NCI-H526 (cell line): ENCODE data around the gene ATAD3C.

Experiments used
- DNase-seq, 2 experiments: peaks; one replicate each; lab custom pipeline; 2025; lab: John Stamatoyannopoulos, UW

The ATAD3C gene

GRCh38 chr1:1430992-1431844 lies 18.3 kb upstream of the ATAD3C start:
- no peak for DNase-seq

- no peak for DNase-seq
Observed at GRCh38 chr1:1431845-1432273, 17.6 kb upstream of the ATAD3C start.

GRCh38 chr1:1432274-1432950 lies 17.1 kb upstream of the ATAD3C start:
- DNase-seq, result no peak

GRCh38 chr1:1432951-1433803 lies 16.3 kb upstream of the ATAD3C start:
- peak; percentile 61 to 85 for DNase-seq

- DNase-seq, result no peak
Observed at GRCh38 chr1:1433804-1434130, 15.7 kb upstream of the ATAD3C start.

DNA sequence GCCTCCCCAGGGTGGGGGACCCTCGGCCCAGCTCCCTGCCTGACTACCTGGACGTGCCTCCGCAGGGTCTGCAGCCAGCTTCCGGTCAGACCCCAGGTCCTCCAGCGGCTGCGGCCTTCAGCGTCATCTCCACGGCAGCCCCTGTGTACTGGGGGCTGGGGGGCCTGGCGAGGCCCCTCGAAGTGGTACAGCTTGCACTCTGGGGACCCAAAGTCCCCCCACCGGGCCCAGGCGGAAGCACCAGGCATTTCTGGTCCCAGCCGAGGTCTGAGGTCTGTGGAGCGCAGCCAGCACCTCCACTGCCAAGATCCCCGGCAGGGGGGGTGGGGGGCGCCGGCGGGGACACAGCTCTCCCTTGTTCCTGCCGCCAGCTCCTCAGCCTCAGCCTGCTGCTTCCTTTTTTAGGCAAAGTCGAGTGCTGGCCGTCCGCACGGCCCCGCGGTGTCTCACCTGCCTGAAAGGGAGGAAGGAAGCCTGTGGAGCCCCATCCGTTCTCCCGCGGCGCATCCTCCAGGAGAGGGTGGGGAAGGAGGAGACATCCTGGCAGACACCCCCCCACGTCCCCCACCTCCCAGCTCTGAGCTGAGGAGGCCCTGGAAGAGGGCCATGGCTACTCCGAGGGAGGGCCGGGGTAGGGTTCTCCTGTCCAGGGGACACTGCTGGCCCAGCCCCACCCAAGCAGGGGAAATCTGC lies 15.2 kb upstream of the ATAD3C start:
- DNase-seq, result no peak

DNA sequence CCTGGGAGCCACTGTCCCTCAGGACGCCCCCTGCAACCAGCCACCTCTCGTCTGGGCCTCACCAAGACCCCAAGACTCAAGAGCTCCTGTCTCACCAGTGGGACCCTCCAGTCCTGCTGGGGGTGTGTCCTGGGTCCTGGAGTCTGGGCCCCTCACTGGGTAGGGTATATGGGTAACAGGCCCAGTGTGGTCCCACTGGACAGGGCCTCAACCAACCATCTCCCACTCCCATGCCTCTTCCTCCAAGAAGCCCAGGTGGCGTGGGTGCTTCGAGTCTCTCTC lies 14.7 kb upstream of the ATAD3C start:
- no peak for DNase-seq

GRCh38 chr1:1435106-1435903 lies 14.2 kb upstream of the ATAD3C start, which contains the start of gene VWA1:
VWA1 (plus strand) TSS chr1:1435690; CDS start chr1:1435749, 59 bp downstream.
- peak in 1 of 2 experiments; percentile 83 for DNase-seq

DNA sequence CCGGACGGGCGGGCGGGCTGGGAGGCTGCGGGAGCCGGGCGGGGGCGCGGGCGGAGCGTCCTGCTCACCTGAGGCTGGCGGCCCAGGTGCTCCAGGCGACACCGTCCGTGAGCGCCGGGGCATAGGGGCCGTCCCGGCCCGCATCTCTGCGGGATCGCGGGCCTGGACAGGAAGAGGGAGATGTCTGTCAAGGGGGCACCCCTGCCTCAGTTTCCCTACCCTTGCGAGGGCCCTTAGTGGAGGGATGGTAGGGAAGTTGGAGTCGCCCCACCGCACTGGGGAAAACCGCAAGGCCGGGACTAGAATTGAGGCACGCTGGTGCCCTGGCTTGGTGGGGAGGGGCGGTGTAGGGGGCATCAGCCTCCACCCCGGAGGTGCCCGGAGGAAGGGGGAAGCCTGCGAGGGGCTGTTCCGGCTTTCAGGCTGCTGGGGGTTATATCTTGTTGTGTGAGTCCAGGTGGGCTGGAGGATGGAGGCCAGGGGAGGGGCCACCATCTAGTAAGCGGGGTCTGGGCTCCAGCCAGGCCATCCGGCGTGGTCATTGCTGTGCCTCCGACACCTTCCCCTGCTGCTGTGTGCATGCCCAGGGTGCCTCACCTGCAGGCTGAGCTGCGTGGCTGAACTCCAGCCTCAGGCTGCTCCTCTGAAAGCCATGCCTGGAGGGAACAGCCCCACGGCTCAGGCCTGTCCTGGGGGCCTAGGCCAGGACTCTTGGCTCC lies 13.4 kb upstream of the ATAD3C start:
- DNase-seq, result no peak

GRCh38 chr1:1436630-1437032 lies 12.9 kb upstream of the ATAD3C start:
- DNase-seq, result no peak

DNA sequence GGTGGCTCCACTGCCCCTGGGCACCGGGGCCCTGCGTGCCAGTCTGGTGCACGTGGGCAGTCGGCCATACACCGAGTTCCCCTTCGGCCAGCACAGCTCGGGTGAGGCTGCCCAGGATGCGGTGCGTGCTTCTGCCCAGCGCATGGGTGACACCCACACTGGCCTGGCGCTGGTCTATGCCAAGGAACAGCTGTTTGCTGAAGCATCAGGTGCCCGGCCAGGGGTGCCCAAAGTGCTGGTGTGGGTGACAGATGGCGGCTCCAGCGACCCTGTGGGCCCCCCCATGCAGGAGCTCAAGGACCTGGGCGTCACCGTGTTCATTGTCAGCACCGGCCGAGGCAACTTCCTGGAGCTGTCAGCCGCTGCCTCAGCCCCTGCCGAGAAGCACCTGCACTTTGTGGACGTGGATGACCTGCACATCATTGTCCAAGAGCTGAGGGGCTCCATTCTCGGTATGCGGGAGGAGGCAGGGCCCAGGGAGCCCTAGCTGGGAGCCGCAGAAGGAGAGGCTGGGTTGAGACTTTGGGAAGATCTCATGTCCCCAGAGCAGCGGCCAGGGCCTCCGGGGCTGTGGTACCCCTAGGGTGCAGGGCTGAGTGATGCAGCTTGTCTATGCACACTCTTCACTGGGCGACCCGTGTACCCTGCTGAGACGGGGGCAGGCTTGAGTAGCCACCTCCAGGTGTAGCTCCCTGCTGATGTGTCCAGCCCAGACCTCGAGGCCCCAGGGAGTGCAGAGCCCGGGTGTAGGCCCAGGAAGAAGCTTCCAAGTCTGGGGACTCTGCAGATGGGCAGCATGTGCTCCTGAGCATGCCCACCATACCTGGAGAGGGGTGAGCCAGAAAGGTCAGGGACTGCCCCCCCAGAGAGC lies 12.2 kb upstream of the ATAD3C start:
- no peak for DNase-seq

- DNase-seq, result peak in 1 of 2 experiments; percentile 76
Observed at GRCh38 chr1:1437904-1438376, 11.5 kb upstream of the ATAD3C start.

DNA sequence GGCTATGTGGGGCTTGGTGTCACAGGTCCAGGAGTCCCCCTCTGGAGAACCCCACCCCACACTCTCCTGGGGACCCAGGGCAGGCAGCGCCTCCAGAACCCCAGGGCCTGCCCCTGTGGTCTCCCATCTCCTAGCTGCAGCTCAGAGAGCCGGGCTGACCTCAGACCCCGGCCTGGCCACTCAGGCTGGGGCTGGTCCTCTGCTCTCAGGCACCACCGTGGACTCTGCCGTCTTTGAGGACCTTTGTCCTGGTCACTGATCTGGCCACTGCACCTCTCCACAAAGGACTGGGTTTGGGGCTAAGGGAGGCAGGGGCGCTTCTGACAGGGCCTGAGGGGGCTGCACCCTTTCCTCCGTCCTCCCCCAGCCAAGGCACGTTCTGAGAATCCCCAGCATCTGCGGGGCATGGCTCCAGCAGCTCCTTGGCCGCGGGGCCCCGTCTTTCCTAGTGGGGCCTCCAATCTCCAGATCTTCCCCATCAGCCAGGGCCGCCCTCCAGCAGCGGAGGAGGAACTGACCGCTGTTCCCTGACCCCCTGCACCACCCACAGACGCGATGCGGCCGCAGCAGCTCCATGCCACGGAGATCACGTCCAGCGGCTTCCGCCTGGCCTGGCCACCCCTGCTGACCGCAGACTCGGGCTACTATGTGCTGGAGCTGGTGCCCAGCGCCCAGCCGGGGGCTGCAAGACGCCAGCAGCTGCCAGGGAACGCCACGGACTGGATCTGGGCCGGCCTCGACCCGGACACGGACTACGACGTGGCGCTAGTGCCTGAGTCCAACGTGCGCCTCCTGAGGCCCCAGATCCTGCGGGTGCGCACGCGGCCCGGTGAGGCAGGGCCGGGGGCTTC lies 10.7 kb upstream of the ATAD3C start:
- no peak for DNase-seq

GRCh38 chr1:1439546-1440261 lies 9.8 kb upstream of the ATAD3C start:
- no peak for DNase-seq

DNA sequence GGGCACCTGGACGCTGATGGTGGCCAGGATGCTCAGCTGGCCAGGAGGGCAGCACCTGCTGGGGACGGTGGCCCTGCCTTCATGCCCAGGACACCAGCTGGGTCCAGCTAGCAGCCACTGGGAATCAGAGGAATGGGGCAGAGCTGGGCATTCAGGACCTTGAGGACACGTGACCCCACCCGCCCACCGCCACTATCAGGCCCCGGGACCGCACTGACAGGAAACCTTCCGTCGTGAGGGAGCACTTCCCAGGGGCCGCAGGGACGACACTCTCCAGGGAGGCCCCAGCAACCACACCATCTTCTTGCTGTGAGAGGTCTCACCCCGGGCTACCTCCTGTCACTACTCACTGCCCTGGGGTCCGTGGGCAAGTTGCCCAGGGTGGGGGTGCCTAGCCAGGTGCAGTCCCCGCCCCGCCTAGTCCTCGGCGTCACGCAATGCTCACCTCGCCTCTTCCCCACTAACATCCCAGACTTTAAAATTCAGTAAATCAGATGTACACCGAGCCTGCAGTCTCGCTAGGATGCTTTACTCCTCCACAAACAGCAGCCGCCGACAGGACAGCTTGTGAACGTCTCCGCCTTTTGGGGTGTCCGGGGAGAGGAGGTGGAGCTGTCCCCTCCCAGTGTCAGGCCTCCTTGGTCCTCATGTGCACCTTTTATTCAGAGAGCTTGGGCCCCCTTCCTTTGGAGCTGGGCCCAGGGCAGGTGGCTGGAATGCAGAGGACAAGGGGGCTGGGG lies 9.1 kb upstream of the ATAD3C start:
- DNase-seq, result no peak

GRCh38 chr1:1441002-1441888 lies 8.2 kb upstream of the ATAD3C start:
- DNase-seq, result no peak
